GM12878 (cell line): ENCODE measurements around the gene PHF20. TPM values are rescaled to one million over a fixed set of nuclear protein-coding genes. Genes with fewer than 3 reads are reported as not detected.

Source experiments
- CEBPB ChIP-seq, 2 experiments: fragments of 150-350 bp in 1 of 2; IDR thresholded peaks; 2 replicates each; pipeline ENCODE4 v1.6.1; 2012 to 2014; ENCODE audit warnings: low read depth in 2 of 2, low read length in 2 of 2, borderline replicate concordance in 1 of 2, inconsistent platforms in 1 of 2
- CHD4 ChIP-seq: fragments of 200-600 bp; sonication (generic); IDR thresholded peaks from 2 replicates; pipeline ENCODE4 v1.6.1; 2016; ENCODE audit warnings: mild to moderate bottlenecking
- HCFC1 ChIP-seq: fragments of 150-350 bp; IDR thresholded peaks from 2 replicates; pipeline ENCODE4 v1.6.1; 2014; ENCODE audit warnings: low read length
- IKZF2 ChIP-seq, 2 experiments: fragments of 450-650 bp; IDR thresholded peaks; 2 replicates each; pipeline ENCODE4 v1.6.1; 2017; ENCODE audit warnings: mild to moderate bottlenecking in 2 of 2, moderate library complexity in 2 of 2
- MXI1 ChIP-seq: fragments of 150-350 bp; IDR thresholded peaks from 2 replicates; pipeline ENCODE4 v1.6.1; 2011; ENCODE audit warnings: low read depth, mild to moderate bottlenecking, inconsistent platforms, low read length, improper control_type of control experiment
- MYC ChIP-seq: IDR thresholded peaks from 2 replicates; pipeline ENCODE4 v1.6.1; 2011; ENCODE audit warnings: mild to moderate bottlenecking, low read length, moderate library complexity, inconsistent platforms; ENCODE audit not compliant: insufficient read depth, insufficient replicate concordance, insufficient read length, severe bottlenecking
- NKRF ChIP-seq: fragments of 450-650 bp; conservative IDR thresholded peaks from 2 replicates; pipeline ENCODE4 v1.6.1; 2017; ENCODE audit warnings: mild to moderate bottlenecking, moderate library complexity
- RAD21 ChIP-seq: IDR thresholded peaks from 2 replicates; pipeline ENCODE4 v1.6.1; 2011; ENCODE audit warnings: mild to moderate bottlenecking, low read depth, low read length, moderate library complexity; ENCODE audit not compliant: insufficient read depth
- RBBP5 ChIP-seq: fragments of 200-600 bp; sonication (generic); conservative IDR thresholded peaks from 2 replicates; pipeline ENCODE4 v1.6.1; 2016
- SKIL ChIP-seq: fragments of 450-650 bp; IDR thresholded peaks from 2 replicates; pipeline ENCODE4 v1.6.1; 2017; ENCODE audit warnings: mild to moderate bottlenecking, low read depth, inconsistent platforms; ENCODE audit not compliant: poor library complexity, severe bottlenecking
- ZBTB11 ChIP-seq: fragments of 450-650 bp; formaldehyde crosslinking; IDR thresholded peaks from 2 replicates; pipeline ENCODE4 v1.5.0; 2022; ENCODE audit warnings: mild to moderate bottlenecking, missing genetic modification characterization
- ZNF24 ChIP-seq: fragments of 450-650 bp; IDR thresholded peaks from 2 replicates; pipeline ENCODE4 v1.6.1; 2017; ENCODE audit warnings: antibody characterized with exemption, mild to moderate bottlenecking
- ZNF592 ChIP-seq: fragments of 450-650 bp; IDR thresholded peaks from 2 replicates; pipeline ENCODE4 v1.6.1; 2017; ENCODE audit warnings: mild to moderate bottlenecking, moderate library complexity
- polyA plus RNA-seq, 11 experiments: library from polyadenylated mRNA; depleted of rRNA in 4 of 11; unstranded in 6 of 11; stranded (reverse) in 5 of 11; fragments of >200 nt; fragmentation: Nextera tagmentation in 4 of 11; fragmentation: Illumina TruSeq in 1 of 11; extraction: Ambion mirVana in 4 of 11; extraction: Trizol in 1 of 11; gene quantifications; 1 replicate in 1 of 11; 2 replicates in 10 of 11; pipeline versions ENCODE4 v1.2.1 to v1.2.3, GENCODE V29; 2011 to 2016; ENCODE audit warnings: inconsistent platforms in 2 of 11, missing spikeins in 2 of 11, low read depth in 1 of 11
- total RNA-seq, 4 experiments: library from RNA; depleted of rRNA in 3 of 4; stranded (reverse); fragments of >200 nt in 3 of 4; fragmentation: Illumina TruSeq in 1 of 4; extraction: Trizol in 1 of 4; gene quantifications; 2 replicates each; pipeline versions ENCODE4 v1.2.1 to v1.2.3, GENCODE V29; 2013 to 2021

Gene PHF20
- total and polyA plus RNA-seq, 10 of the 15 experiments (the other 5 are each of a cell fraction or from before 2014, with no cell fraction given) = 31.6 to 91.2 (median 46.8) TPM

- TF ChIP-seq IKZF2 (IDR thresholded peaks at IDR 0.05) = no peak
- TF ChIP-seq HCFC1 = no peak
- TF ChIP-seq ZNF592 = no peak
- TF ChIP-seq MYC = no peak
- TF ChIP-seq ZBTB11 = no peak
- TF ChIP-seq RBBP5 = no peak
- no peak for TF ChIP-seq NKRF
- peak; percentile 89 for TF ChIP-seq RAD21
- no peak for TF ChIP-seq MXI1
- no peak for TF ChIP-seq SKIL
- TF ChIP-seq CEBPB (IDR thresholded peaks at IDR 0.05; ENCODE audit: borderline replicate concordance in 1 of 2, low read depth in 2 of 2, low read length in 2 of 2) = no peak
- TF ChIP-seq ZNF24 = peak; percentile 12; the same call in 1 of the 2 replicates
- no peak for TF ChIP-seq CHD4
- TF ChIP-seq, all 136 proteins: peak for 10
Measured at GRCh38 chr20:35994994-35995453, 223.2 kb downstream of the PHF20 start (continued).
